GM04504 (cell line): ENCODE data around the gene PTPN18.
A peak's percentile ranks its signal among the peaks of the same experiment; 100 is the strongest.

Source experiments
- DNase-seq: peaks from one replicate; pipeline ENCODE4 v3.0.0-alpha.2; 2012; ENCODE audit warnings: low read depth

PTPN18 gene

GRCh38 chr2:130339885-130340745 lies 15.7 kb upstream of the PTPN18 start:
- DNase-seq = no peak

GRCh38 chr2:130341562-130342019 lies 14.3 kb upstream of the PTPN18 start:
- no peak for DNase-seq

GRCh38 chr2:130342020-130342532 lies 13.8 kb upstream of the PTPN18 start:
- DNase-seq = peak; percentile 87

- DNase-seq = peak; percentile 99
These were observed 13.2 kb upstream of the PTPN18 start, which contains the start of gene IMP4 for GRCh38 chr2:130342533-130343275. TSS of gene IMP4 (plus strand) at chr2:130342897. CDS start at chr2:130342933, 36 bp downstream.

- no peak for DNase-seq
These were observed 11.3 kb upstream of the PTPN18 start for GRCh38 chr2:130344578-130344977.

GRCh38 chr2:130345091-130345490 lies 10.8 kb upstream of the PTPN18 start:
- no peak for DNase-seq

GRCh38 chr2:130345611-130346010 lies 10.2 kb upstream of the PTPN18 start:
- DNase-seq = no peak

- no peak for DNase-seq
These were observed 9.7 kb upstream of the PTPN18 start for GRCh38 chr2:130346041-130346740.

GRCh38 chr2:130346741-130347066 lies 9.2 kb upstream of the PTPN18 start:
- DNase-seq = no peak

- DNase-seq = no peak
These were observed 8.5 kb upstream of the PTPN18 start for GRCh38 chr2:130347220-130347925.

GRCh38 chr2:130349174-130349573 lies 6.7 kb upstream of the PTPN18 start:
- DNase-seq = no peak

GRCh38 chr2:130351711-130352110 lies 4.1 kb upstream of the PTPN18 start:
- no peak for DNase-seq

- DNase-seq = no peak
These were observed 3.6 kb upstream of the PTPN18 start for GRCh38 chr2:130352237-130352636.

GRCh38 chr2:130353291-130354138 lies 2.3 kb upstream of the PTPN18 start:
- DNase-seq = no peak

GRCh38 chr2:130354139-130354428 lies 1.8 kb upstream of the PTPN18 start:
- no peak for DNase-seq

- no peak for DNase-seq
These were observed 681 bp upstream of the PTPN18 start for GRCh38 chr2:130355172-130355577.

GRCh38 chr2:130357864-130358263 lies 2.0 kb downstream of the PTPN18 start:
- DNase-seq = no peak

- no peak for DNase-seq
These were observed 2.8 kb downstream of the PTPN18 start for GRCh38 chr2:130358420-130359350.

- no peak for DNase-seq
These were observed 3.6 kb downstream of the PTPN18 start for GRCh38 chr2:130359466-130359865.

- DNase-seq = no peak
These were observed 7.6 kb downstream of the PTPN18 start for GRCh38 chr2:130363479-130363878.
